ENCODE data around the gene SNRNP200. TPM values are rescaled to one million over a fixed set of nuclear protein-coding genes. Genes with fewer than 3 reads are reported as not detected.
A peak's percentile ranks its signal among the peaks of the same experiment; 100 is the strongest.
"Not testable (repeated sequence)": the region's sequence is repeated elsewhere in the genome, so short reads cannot be mapped to it uniquely, and the experiment has no call there.

SNRNP200 gene
- polyA plus RNA-seq, 4 donors: 130 to 193 (median 174) TPM

- DNase-seq (ENCODE audit: low read depth in 4 of 4, low spot score in 3 of 4): no peak
Observed at GRCh38 chr2:96276787-96277499, 28.4 kb downstream of the SNRNP200 start.

GRCh38 chr2:96274355-96275056 is 30.8 kb downstream of the SNRNP200 start:
- DNase-seq (ENCODE audit: low read depth in 4 of 4, low spot score in 3 of 4): no peak

DNA sequence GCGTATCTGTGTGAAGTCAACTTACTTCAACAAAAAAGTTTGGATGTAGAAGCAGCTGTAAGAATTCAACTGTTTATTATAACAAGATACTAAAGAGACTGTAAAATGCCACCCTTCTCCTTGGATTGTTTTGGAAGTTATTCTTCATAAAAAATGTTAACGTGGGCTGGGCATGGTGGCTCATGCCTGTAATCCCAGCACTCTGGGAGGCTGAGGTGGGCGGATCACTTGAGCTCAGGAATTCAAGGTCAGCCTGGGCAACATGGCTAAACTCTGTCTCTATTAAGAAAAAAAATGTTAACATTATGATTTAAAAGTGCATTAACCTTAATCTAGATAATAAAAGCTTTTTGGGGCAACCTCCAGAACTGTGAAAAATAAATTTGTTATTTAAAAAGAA is 31.6 kb downstream of the SNRNP200 start:
- no peak for DNase-seq (ENCODE audit: low read depth in 4 of 4, low spot score in 3 of 4)

- DNase-seq (ENCODE audit: low read depth in 4 of 4, low spot score in 3 of 4): no peak
Observed at GRCh38 chr2:96271995-96272394, 33.4 kb downstream of the SNRNP200 start.

GRCh38 chr2:96267159-96267971 is 38.0 kb downstream of the SNRNP200 start:
- no peak for DNase-seq (ENCODE audit: low read depth in 4 of 4, low spot score in 3 of 4)

DNA sequence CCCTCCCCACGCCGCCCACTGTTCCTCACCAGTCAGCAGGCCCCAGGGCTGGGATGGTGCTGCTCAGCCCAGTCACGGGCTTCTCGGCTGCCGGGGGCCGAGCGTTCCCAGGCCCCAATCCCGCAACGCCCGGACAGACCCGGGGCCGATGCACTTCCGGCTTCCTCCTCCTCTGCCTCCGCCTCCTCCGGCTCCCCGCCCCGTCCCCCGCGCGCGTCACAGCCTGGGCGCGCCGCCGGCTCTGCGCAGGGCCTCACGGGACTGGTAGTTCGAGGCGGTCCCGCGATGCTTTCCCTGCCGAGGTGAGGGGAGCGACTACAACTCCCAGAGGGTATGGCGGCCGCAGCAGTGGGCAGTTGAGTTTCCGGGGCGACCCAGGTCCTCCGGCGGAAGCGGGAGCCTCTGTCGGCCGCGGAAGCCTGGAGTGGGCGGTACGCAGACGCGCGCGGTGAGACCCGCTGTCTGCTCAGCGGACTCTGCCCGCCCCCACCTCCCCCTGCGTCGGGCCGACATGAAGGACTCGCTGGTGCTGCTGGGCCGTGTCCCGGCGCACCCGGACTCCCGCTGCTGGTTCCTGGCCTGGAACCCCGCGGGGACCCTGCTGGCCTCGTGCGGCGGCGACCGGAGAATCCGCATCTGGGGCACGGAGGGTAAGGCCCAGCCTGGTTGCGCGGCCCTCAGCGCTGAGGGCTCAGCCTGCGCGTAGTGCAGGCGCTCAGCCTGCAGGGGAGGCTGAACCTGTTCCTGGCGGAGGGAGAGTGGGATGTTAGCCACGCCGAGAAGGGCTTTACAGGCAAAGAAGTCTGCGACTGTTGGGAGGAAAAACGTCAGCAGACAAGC is 39.3 kb downstream of the SNRNP200 start, which contains the start of the genes CIAO1 and TMEM127:
Gene CIAO1 (plus strand): TSS at position 386 of the 840 bp plus-strand sequence. CDS start 126 bp downstream, at position 512.
Gene TMEM127 (minus strand): TSS at position 158 of the 840 bp plus-strand sequence. CDS start 616 bp downstream, outside the sequence.
- DNase-seq (ENCODE audit: low read depth in 4 of 4, low spot score in 3 of 4): peak; percentile 86 to 93 (median 92)

DNA sequence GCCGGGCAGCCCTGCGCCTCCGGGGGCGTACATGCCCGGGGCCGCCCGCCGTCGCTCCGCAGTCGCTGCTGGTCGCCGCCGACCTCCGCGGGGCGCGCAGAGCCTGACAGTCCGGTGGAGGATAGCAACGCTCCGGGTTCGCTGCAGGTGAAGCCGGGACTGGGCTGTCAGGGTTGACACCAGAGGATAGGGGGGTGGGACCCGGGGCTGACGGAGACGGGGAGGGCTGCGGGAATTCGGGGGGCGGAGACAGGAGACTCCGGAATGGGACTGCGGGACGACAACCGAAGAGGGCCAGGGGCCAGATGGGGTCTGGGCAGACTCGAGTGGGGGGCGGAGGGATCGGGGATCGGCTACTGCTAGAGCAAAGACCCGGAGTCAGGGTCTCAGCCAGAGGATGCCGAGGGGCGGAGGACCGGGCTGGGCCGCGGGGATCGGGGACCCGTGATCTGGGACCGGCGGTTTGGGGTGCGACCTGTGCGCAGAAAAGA is 40.0 kb downstream of the SNRNP200 start:
- peak in 1 of 4 donors; percentile 12 for DNase-seq (ENCODE audit: low read depth in 4 of 4, low spot score in 3 of 4)

DNA sequence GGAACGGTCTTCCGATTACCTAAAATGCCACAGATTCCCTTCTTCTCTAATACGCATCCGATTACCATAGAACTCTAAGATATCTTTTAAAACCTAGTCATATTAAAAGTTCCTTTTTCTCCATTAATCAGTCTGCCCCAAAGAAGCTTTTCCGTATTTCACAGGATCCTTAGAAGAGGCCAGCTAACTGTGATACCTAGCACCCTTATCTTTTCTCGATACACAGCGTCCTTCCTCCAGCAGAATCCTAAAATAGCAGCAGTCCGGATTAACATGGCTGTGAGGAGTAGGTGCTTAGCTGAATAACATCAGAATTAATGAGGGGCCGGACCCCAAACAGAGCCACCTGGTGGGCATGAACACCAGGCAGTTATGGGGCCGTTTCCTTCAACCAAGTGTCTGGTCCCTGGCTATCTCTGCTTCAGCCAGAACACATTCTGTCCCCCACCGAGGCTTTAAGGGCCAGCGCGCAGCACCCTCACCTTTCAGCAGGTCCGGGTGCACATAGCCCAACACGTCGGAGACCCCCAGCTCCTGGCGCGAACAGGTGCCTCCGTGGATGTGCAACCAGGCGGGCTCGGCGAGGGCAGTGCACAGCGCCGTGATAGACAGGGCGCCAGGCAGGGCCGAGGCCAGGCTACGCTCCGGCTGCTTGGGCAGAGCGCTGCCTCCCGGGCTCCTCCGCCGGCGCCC is 40.5 kb downstream of the SNRNP200 start:
- DNase-seq (ENCODE audit: low read depth in 4 of 4, low spot score in 3 of 4): no peak

DNA sequence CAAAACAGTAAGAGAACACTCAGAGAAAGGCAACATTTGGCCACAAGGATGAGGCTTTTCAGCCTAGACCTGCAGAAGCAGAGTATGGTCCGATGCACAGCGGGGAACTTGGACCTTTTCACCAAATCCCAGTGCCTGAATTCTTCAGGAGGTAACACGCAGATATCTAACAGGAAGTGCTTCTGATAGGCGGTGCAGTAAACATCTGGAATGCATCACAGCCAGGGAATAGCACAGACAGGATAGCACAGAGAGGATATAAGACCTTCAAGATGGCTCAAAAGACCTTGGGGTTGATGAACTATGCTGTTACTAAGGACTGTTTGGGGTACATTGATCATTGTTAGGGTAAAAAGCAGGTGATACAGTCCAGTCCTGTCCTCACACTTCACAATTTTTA is 41.3 kb downstream of the SNRNP200 start:
- DNase-seq (ENCODE audit: low read depth in 4 of 4, low spot score in 3 of 4): no peak

GRCh38 chr2:96262306-96262705 is 43.0 kb downstream of the SNRNP200 start:
- no peak for DNase-seq (ENCODE audit: low read depth in 4 of 4, low spot score in 3 of 4)

GRCh38 chr2:96261328-96262003 is 43.9 kb downstream of the SNRNP200 start:
- no peak for DNase-seq (ENCODE audit: low read depth in 4 of 4, low spot score in 3 of 4)

DNA sequence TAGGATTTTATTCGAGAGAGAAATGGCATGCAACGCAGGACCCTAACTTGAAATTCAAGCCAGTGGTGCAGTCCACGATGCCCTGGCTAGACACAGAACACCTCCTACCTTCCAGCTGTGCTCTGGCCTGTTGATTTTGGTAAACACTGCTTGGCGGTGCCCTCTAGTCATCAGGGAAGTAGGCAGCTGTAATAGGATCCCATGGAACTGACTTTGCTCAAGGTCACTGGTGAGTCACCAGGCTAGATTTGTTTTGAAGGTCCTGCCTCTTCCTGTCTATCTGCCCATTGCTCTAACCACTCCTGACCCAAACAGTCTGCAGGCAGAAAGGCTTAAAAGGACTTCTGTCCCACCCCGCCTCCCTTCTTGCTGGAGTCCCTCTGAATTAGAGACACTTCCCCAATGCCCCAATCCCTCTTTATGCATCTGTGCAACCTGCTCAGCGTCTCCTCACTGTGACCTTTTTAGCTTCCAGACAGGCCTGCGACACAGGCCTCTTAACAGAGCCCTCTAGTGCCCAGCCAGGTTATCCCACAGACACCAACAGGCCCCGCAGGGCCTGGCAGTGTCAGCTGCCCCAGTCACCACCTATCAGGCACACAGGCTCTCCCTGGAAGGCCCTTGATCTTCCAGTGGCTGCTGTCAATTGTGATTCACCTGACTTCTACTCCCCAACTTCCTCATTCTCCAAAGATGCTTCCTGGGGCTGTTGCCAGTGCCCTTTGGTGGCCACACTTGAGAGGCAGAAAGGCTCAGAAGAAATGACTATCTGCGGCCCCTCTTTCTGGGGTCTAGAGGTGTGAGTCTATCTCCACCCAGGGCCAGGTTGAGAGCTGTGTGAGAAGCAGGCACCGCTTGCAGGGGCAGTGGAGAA is 44.7 kb downstream of the SNRNP200 start:
- peak in 2 of 4 donors; percentile 47 to 66 for DNase-seq (ENCODE audit: low read depth in 4 of 4, low spot score in 3 of 4)

DNA sequence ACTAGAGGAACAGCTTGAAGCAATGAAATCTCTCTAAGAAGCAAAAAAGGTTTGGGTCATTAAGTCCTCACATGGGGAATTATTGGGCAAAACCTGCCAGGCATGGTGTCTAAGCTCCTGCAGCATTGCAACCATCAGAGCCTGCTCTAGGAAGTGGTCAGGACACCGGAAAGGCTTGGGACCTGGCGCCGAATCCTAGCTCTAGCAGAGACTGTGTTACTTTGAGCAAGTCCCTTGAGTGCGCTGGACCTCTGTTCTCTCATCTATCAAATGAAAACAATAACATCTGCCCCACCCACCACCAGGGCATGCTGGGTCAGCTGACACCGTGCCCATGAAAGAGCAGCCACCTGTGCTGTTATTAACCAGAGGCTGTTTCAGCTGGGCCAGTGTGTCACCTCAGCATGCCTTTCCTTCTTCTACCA is 45.8 kb downstream of the SNRNP200 start:
- no peak for DNase-seq (ENCODE audit: low read depth in 4 of 4, low spot score in 3 of 4)

GRCh38 chr2:96258166-96259022 is 47.0 kb downstream of the SNRNP200 start:
- DNase-seq (ENCODE audit: low read depth in 4 of 4, low spot score in 3 of 4): no peak

DNA sequence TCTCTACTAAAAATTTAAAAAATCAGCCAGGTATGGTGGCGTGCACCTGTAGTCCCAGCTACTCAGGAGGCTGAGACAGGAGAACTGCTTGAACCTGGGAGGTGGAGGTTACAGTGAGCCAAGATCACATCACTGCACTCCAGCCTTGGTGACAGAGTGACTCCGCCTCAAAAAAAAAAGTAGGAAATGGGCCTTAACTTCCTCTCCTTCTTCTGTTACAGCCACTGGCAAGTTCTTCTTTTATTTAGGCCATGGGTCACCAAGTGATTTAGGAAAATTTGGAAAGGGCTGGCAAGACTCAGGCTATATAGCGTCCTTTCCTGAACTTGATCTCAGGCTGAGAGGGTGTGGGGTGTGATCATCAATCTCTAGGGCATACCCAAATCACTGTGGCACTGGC is 47.6 kb downstream of the SNRNP200 start:
- not testable (repeated sequence) for DNase-seq (ENCODE audit: low read depth in 4 of 4, low spot score in 3 of 4)

- DNase-seq (ENCODE audit: low read depth in 4 of 4, low spot score in 3 of 4): no peak
Observed at GRCh38 chr2:96256611-96257113, 48.7 kb downstream of the SNRNP200 start.

DNA sequence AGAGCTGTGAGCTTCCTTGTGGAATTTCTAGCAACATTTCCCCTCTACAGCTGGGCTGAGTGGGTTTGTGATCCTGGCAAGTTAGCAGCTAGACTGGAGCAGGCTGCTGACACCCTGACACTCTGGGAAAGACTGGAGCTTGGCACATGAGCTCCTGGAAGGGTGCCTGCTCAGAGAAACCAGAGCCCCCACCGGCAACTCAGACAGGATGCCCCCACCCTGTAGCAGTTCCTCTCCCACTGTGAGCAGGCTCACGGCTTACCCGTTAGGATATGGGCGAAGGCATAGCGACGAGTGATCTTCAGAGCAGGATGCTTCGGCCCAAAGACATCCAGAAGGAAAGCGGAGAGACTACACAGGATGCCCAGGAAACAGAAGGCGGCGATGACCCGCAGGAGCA is 50.8 kb downstream of the SNRNP200 start:
- DNase-seq (ENCODE audit: low read depth in 4 of 4, low spot score in 3 of 4): no peak
